HepG2 (cell line): ENCODE measurements around the gene MYCBP2.

ENCODE experiments used
- CREM ChIP-seq, 2 experiments: sonication (generic) in 1 of 2; formaldehyde crosslinking in 1 of 2; IDR thresholded peaks; 2 replicates each; pipeline versions ENCODE4 v1.4.0 to v1.6.1; 2016 to 2020; ENCODE audit warnings: antibody characterized with exemption in 1 of 2, mild to moderate bottlenecking in 1 of 2, missing genetic modification reagents in 1 of 2
- KDM5A ChIP-seq: fragments of 200-600 bp; sonication (generic); IDR thresholded peaks from 2 replicates; pipeline ENCODE4 v1.7.0; 2018; ENCODE audit warnings: antibody characterized with exemption, mild to moderate bottlenecking, low read length, borderline replicate concordance
- POLR2A ChIP-seq, 2 experiments: IDR thresholded peaks; 2 replicates each; pipeline ENCODE4 v1.6.1; 2011; ENCODE audit warnings: low read depth in 2 of 2, low read length in 2 of 2, mild to moderate bottlenecking in 1 of 2, moderate library complexity in 1 of 2; ENCODE audit not compliant: insufficient read depth in 1 of 2
- SAFB2 ChIP-seq: sonication (generic); formaldehyde crosslinking; IDR thresholded peaks from 2 replicates; pipeline ENCODE4 v1.5.1; 2020; ENCODE audit warnings: missing genetic modification reagents, low read depth, mild to moderate bottlenecking, borderline replicate concordance
- ZSCAN30 ChIP-seq: sonication (generic); formaldehyde crosslinking; IDR thresholded peaks from 2 replicates; pipeline ENCODE4 v1.5.0; 2020; ENCODE audit warnings: mild to moderate bottlenecking, missing genetic modification reagents
- TF ChIP-seq, protein P1 (sequence below): sonication (generic); formaldehyde crosslinking; IDR thresholded peaks from 2 replicates; pipeline ENCODE4 v1.5.0; 2020; ENCODE audit warnings: mild to moderate bottlenecking, missing genetic modification reagents, moderate library complexity
- TF ChIP-seq, protein P2 (sequence below), 2 experiments: IDR thresholded peaks; 2 replicates each; pipeline ENCODE4 v1.6.1; 2011 to 2012; ENCODE audit warnings: low read length in 2 of 2, borderline replicate concordance in 1 of 2, low read depth in 1 of 2, mild to moderate bottlenecking in 1 of 2, moderate library complexity in 1 of 2
- TF ChIP-seq, protein P3 (sequence below): sonication (generic); formaldehyde crosslinking; IDR thresholded peaks from 2 replicates; pipeline ENCODE4 v1.5.0; 2020; ENCODE audit warnings: missing genetic modification reagents
- TF ChIP-seq, protein P4 (sequence below): sonication (generic); formaldehyde crosslinking; IDR thresholded peaks from 2 replicates; pipeline ENCODE4 v1.4.0; 2020; ENCODE audit warnings: mild to moderate bottlenecking, missing genetic modification reagents

DNA sequence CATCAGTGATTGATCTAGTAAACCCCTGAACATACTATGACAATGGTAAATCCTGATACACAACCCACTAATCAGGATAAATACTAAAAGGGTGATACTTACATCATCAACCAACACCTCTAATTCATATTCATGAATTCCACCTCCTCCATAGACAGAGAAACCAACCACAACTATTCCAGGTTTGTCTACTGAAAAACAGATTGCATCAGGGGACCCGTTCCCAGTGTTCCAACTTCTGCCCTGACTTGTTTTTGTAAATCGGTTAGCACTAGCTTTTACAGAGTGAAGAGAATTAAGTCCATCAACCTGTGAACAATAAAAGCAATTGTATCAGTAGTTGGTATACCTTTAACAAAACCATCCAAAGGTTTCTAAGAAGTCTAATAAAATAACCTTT is 149.2 kb downstream of the MYCBP2 start:
- no peak for TF ChIP-seq SAFB2 (CRISPR knock-in tag)
- no peak for TF ChIP-seq CREM (IDR thresholded peaks at IDR 0.05)
- TF ChIP-seq CREM (CRISPR knock-in tag; IDR thresholded peaks at IDR 0.05): no peak
- TF ChIP-seq, protein P1, sequence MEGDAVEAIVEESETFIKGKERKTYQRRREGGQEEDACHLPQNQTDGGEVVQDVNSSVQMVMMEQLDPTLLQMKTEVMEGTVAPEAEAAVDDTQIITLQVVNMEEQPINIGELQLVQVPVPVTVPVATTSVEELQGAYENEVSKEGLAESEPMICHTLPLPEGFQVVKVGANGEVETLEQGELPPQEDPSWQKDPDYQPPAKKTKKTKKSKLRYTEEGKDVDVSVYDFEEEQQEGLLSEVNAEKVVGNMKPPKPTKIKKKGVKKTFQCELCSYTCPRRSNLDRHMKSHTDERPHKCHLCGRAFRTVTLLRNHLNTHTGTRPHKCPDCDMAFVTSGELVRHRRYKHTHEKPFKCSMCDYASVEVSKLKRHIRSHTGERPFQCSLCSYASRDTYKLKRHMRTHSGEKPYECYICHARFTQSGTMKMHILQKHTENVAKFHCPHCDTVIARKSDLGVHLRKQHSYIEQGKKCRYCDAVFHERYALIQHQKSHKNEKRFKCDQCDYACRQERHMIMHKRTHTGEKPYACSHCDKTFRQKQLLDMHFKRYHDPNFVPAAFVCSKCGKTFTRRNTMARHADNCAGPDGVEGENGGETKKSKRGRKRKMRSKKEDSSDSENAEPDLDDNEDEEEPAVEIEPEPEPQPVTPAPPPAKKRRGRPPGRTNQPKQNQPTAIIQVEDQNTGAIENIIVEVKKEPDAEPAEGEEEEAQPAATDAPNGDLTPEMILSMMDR (CRISPR knock-in tag): no peak
- TF ChIP-seq, protein P2, sequence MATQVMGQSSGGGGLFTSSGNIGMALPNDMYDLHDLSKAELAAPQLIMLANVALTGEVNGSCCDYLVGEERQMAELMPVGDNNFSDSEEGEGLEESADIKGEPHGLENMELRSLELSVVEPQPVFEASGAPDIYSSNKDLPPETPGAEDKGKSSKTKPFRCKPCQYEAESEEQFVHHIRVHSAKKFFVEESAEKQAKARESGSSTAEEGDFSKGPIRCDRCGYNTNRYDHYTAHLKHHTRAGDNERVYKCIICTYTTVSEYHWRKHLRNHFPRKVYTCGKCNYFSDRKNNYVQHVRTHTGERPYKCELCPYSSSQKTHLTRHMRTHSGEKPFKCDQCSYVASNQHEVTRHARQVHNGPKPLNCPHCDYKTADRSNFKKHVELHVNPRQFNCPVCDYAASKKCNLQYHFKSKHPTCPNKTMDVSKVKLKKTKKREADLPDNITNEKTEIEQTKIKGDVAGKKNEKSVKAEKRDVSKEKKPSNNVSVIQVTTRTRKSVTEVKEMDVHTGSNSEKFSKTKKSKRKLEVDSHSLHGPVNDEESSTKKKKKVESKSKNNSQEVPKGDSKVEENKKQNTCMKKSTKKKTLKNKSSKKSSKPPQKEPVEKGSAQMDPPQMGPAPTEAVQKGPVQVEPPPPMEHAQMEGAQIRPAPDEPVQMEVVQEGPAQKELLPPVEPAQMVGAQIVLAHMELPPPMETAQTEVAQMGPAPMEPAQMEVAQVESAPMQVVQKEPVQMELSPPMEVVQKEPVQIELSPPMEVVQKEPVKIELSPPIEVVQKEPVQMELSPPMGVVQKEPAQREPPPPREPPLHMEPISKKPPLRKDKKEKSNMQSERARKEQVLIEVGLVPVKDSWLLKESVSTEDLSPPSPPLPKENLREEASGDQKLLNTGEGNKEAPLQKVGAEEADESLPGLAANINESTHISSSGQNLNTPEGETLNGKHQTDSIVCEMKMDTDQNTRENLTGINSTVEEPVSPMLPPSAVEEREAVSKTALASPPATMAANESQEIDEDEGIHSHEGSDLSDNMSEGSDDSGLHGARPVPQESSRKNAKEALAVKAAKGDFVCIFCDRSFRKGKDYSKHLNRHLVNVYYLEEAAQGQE (IDR thresholded peaks at IDR 0.05; ENCODE audit: borderline replicate concordance in 1 of 2, low read depth in 1 of 2, low read length in 2 of 2): no peak
- TF ChIP-seq POLR2A (IDR thresholded peaks at IDR 0.05; ENCODE audit: insufficient read depth in 1 of 2, low read depth in 2 of 2, low read length in 2 of 2): no peak
- no peak for TF ChIP-seq ZSCAN30
- TF ChIP-seq, protein P3, sequence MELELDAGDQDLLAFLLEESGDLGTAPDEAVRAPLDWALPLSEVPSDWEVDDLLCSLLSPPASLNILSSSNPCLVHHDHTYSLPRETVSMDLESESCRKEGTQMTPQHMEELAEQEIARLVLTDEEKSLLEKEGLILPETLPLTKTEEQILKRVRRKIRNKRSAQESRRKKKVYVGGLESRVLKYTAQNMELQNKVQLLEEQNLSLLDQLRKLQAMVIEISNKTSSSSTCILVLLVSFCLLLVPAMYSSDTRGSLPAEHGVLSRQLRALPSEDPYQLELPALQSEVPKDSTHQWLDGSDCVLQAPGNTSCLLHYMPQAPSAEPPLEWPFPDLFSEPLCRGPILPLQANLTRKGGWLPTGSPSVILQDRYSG: no peak
- TF ChIP-seq KDM5A: no peak
- TF ChIP-seq, protein P4, sequence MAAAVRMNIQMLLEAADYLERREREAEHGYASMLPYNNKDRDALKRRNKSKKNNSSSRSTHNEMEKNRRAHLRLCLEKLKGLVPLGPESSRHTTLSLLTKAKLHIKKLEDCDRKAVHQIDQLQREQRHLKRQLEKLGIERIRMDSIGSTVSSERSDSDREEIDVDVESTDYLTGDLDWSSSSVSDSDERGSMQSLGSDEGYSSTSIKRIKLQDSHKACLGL: no peak
